ENCODE data around the gene PDLIM7.
A peak's percentile ranks its signal among the peaks of the same experiment; 100 is the strongest.

PDLIM7 gene

DNA sequence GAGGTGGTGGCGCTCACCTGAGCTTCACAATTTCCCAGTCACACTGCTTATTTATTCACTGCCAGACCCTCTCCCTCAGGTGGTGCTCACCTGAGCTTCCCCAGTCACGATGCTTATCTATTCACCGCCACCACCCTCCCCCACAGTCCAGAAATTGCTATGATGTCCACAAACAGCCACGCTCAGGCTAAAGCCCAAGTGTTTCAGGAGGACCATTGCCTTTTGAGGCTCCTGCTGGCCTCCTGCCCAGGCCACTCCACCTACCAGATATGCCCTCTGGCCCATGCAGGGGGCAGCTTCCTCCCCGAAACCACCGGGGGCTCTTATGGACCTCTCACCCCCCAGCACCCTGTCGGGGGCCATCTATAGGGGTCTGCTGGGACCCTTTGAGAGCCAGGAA, 4.6 kb downstream of the PDLIM7 start:
- H3K56ac ChIP-seq (ENCODE audit: low read length), result peak overlapping the region; percentile 50
- H3K4me2 ChIP-seq (ENCODE audit: low read length), result no peak overlapping the region
- H3K4me3 ChIP-seq (ENCODE audit: low read length), result no peak overlapping the region
- peaks cover 2% of the 10 kb centered on the region for H3K79me2 ChIP-seq (ENCODE audit: control insufficient read depth, insufficient read depth, low read length)
- H3K18ac ChIP-seq (ENCODE audit: low read length), result no peak overlapping the region
- no peak overlapping the region for H3K23ac ChIP-seq (ENCODE audit: low read length)
- H4K5ac ChIP-seq (ENCODE audit: low read length), result no peak overlapping the region
- no peak overlapping the region for H3K27ac ChIP-seq (ENCODE audit: low read depth, low read length)
- H2BK5ac ChIP-seq (ENCODE audit: low read length), result no peak overlapping the region
- DNase-seq, result no peak
- no peak overlapping the region for H3K4ac ChIP-seq (ENCODE audit: low read depth, low read length)
- H2BK15ac ChIP-seq (replicated peaks; ENCODE audit: low read depth), result no peak overlapping the region
- H3K79me1 ChIP-seq (ENCODE audit: low read length), result peaks cover 7% of the 10 kb centered on the region
- WGBS (ENCODE audit: extremely low coverage, insufficient coverage, low lambda C conversion rate), result no CpG with 5 or more reads among the region's 7 CpGs
- peaks cover 11% of the 10 kb centered on the region for H3K36me3 ChIP-seq (ENCODE audit: control insufficient read depth, insufficient read depth, low read length)
- H4K8ac ChIP-seq (ENCODE audit: low read depth, low read length), result no peak overlapping the region
- no peak overlapping the region for H2BK120ac ChIP-seq (ENCODE audit: low read depth, low read length)
- H3K9ac ChIP-seq (ENCODE audit: low read length), result peak overlapping the region; percentile 10
- peaks cover 11% of the 10 kb centered on the region for H3K4me1 ChIP-seq (ENCODE audit: control insufficient read depth, low read depth, low read length)
- H3K27me3 ChIP-seq (ENCODE audit: insufficient read depth, low read length, poor library complexity), result no peaks in the 10 kb centered on the region
- H2AK5ac ChIP-seq (ENCODE audit: low read length), result no peak overlapping the region

DNA sequence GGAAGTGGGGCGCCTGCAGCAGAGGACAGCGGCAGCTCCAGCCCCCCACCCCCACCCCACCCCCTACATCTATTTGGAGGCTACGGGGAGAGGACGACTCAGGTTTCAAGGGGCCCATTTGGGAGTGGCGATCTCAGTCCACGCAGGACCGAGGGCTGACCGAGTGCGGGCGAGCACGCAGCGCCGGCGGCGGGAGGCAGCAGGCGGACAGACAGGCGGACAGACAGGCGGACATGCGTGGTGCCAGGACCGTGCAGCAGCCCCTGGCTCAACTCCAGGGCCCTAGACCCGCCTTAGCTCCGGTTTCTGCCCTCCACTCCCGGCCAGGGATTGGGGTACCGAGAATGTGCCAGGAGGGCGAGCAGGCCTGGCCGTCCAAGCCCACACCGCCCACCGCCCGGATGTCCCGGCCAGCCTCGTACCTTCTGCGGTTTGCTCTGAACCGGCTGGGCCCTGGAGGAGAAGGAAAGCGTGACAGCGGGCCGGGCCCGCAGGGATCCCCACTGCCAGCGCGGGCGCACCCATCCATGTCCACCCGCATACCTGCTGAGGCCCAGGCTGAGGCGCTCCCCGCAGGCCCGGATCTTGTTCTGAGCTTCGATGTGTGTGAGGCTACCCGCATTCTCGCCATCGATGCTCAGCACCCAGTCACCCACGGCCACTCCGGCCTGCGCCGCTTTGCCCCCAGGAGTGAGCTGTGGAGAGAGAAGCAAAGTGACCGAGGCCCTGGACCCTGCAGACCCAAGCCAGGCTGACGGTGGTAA, 5.2 kb downstream of the PDLIM7 start:
- Histone ChIP-seq H3K36me3 (ENCODE audit: control insufficient read depth, insufficient read depth, low read length) (peaks cover 17% of the 10 kb centered on the region), H3K23ac (ENCODE audit: low read length) (no peak overlapping the region), H3K4ac (ENCODE audit: low read depth, low read length) (no peak overlapping the region), H2BK5ac (ENCODE audit: low read length) (no peak overlapping the region), H3K79me1 (ENCODE audit: low read length) (peaks cover 7% of the 10 kb centered on the region), H3K4me3 (ENCODE audit: low read length) (no peak overlapping the region), H3K18ac (ENCODE audit: low read length) (no peak overlapping the region), H3K27me3 (ENCODE audit: insufficient read depth, low read length, poor library complexity) (no peaks in the 10 kb centered on the region), H3K79me2 (ENCODE audit: control insufficient read depth, insufficient read depth, low read length) (peaks cover 2% of the 10 kb centered on the region), H2AK5ac (ENCODE audit: low read length) (no peak overlapping the region), H4K5ac (ENCODE audit: low read length) (no peak overlapping the region), H3K27ac (ENCODE audit: low read depth, low read length) (no peak overlapping the region), H3K4me1 (ENCODE audit: control insufficient read depth, low read depth, low read length) (peaks cover 11% of the 10 kb centered on the region), H3K56ac (ENCODE audit: low read length) (peak overlapping the region; percentile 69), H2BK120ac (ENCODE audit: low read depth, low read length) (no peak overlapping the region), H3K4me2 (ENCODE audit: low read length) (no peak overlapping the region), H4K8ac (ENCODE audit: low read depth, low read length) (no peak overlapping the region), H3K9ac (ENCODE audit: low read length) (no peak overlapping the region), H2BK15ac (replicated peaks; ENCODE audit: low read depth) (no peak overlapping the region)
- DNase-seq, result no peak
- no CpG with 5 or more reads among the region's 54 CpGs for whole genome bisulfite sequencing (ENCODE audit: extremely low coverage, insufficient coverage, low lambda C conversion rate)

DNA sequence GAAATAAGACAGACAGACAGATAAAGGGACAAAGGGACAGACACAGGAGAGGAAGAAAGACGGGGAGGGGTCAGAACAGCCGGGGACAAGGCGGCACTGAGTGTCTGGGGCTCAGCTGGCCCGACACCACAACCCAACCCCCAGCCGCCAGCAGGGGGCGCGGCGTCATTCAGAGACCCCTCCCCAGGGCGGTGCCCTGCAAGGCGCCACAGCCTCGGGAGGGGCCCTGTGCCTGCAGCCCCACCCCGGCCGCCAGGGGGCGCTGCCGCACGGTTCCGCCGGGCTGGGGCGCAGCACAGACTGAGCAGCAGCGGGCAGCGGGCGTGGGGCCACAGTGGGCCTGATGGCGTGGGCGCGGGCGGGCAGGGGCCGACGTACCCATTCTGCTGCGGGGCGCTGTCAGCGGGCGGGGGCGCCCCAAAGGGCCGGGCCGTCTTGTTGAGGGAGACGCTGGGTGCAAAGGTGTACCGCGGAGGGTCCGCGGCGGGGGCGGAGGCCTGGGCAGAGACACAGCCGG, 5.9 kb downstream of the PDLIM7 start:
- H2BK15ac ChIP-seq (replicated peaks; ENCODE audit: low read depth), result no peak overlapping the region
- H3K36me3 ChIP-seq (ENCODE audit: control insufficient read depth, insufficient read depth, low read length), result peaks cover 18% of the 10 kb centered on the region
- H3K79me1 ChIP-seq (ENCODE audit: low read length), result peaks cover 7% of the 10 kb centered on the region
- H2AK5ac ChIP-seq (ENCODE audit: low read length), result no peak overlapping the region
- H2BK5ac ChIP-seq (ENCODE audit: low read length), result no peak overlapping the region
- H4K5ac ChIP-seq (ENCODE audit: low read length), result no peak overlapping the region
- peak overlapping the region; percentile 76 for H3K56ac ChIP-seq (ENCODE audit: low read length)
- no peak overlapping the region for H3K4ac ChIP-seq (ENCODE audit: low read depth, low read length)
- no peak overlapping the region for H3K4me3 ChIP-seq (ENCODE audit: low read length)
- H3K4me1 ChIP-seq (ENCODE audit: control insufficient read depth, low read depth, low read length), result peaks cover 11% of the 10 kb centered on the region
- peaks cover 2% of the 10 kb centered on the region for H3K79me2 ChIP-seq (ENCODE audit: control insufficient read depth, insufficient read depth, low read length)
- no peak overlapping the region for H2BK120ac ChIP-seq (ENCODE audit: low read depth, low read length)
- H3K4me2 ChIP-seq (ENCODE audit: low read length), result no peak overlapping the region
- H3K9ac ChIP-seq (ENCODE audit: low read length), result peak overlapping the region; percentile 31
- no peak overlapping the region for H4K8ac ChIP-seq (ENCODE audit: low read depth, low read length)
- no CpG with 5 or more reads among the region's 43 CpGs for WGBS (ENCODE audit: extremely low coverage, insufficient coverage, low lambda C conversion rate)
- peak overlapping the region; percentile 2 for H3K27ac ChIP-seq (ENCODE audit: low read depth, low read length)
- H3K18ac ChIP-seq (ENCODE audit: low read length), result no peak overlapping the region
- H3K23ac ChIP-seq (ENCODE audit: low read length), result no peak overlapping the region
- no peaks in the 10 kb centered on the region for H3K27me3 ChIP-seq (ENCODE audit: insufficient read depth, low read length, poor library complexity)
- DNase-seq, result peak; percentile 91

DNA sequence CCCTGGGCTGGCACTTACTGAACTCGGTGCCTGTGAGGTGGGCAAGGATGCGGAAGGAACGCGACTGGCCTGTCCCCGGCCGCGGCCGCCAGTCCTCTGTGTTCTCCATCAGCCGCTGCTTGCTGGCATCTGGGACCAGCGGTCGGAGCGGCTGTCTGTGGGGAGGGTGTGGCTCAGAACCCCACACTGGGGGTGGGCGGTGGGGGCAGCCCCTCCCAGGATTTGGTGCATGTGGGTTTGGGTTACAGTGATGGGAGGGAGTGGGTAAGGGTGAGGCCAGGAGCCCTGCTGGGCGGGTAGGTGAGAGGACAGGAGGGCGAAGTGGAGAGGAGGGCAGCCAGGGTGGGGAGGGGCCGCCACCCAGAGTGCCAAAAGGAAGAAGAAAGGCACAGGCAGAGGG, 6.4 kb downstream of the PDLIM7 start:
- no peak for DNase-seq
- H3K36me3 ChIP-seq (ENCODE audit: control insufficient read depth, insufficient read depth, low read length), result peaks cover 20% of the 10 kb centered on the region
- no peak overlapping the region for H4K8ac ChIP-seq (ENCODE audit: low read depth, low read length)
- H2AK5ac ChIP-seq (ENCODE audit: low read length), result no peak overlapping the region
- no peak overlapping the region for H4K5ac ChIP-seq (ENCODE audit: low read length)
- no peak overlapping the region for H2BK5ac ChIP-seq (ENCODE audit: low read length)
- H3K79me1 ChIP-seq (ENCODE audit: low read length), result peaks cover 7% of the 10 kb centered on the region
- H3K23ac ChIP-seq (ENCODE audit: low read length), result no peak overlapping the region
- H3K4me2 ChIP-seq (ENCODE audit: low read length), result no peak overlapping the region
- WGBS (ENCODE audit: extremely low coverage, insufficient coverage, low lambda C conversion rate), result no CpG with 5 or more reads among the region's 16 CpGs
- no peak overlapping the region for H2BK15ac ChIP-seq (replicated peaks; ENCODE audit: low read depth)
- H3K18ac ChIP-seq (ENCODE audit: low read length), result no peak overlapping the region
- H3K79me2 ChIP-seq (ENCODE audit: control insufficient read depth, insufficient read depth, low read length), result no peaks in the 10 kb centered on the region
- H3K9ac ChIP-seq (ENCODE audit: low read length), result peak overlapping the region; percentile 31
- peak overlapping the region; percentile 76 for H3K56ac ChIP-seq (ENCODE audit: low read length)
- H3K4me3 ChIP-seq (ENCODE audit: low read length), result no peak overlapping the region
- H3K27ac ChIP-seq (ENCODE audit: low read depth, low read length), result peak overlapping the region; percentile 2
- H2BK120ac ChIP-seq (ENCODE audit: low read depth, low read length), result no peak overlapping the region
- H3K4me1 ChIP-seq (ENCODE audit: control insufficient read depth, low read depth, low read length), result peaks cover 11% of the 10 kb centered on the region
- no peaks in the 10 kb centered on the region for H3K27me3 ChIP-seq (ENCODE audit: insufficient read depth, low read length, poor library complexity)
- no peak overlapping the region for H3K4ac ChIP-seq (ENCODE audit: low read depth, low read length)

DNA sequence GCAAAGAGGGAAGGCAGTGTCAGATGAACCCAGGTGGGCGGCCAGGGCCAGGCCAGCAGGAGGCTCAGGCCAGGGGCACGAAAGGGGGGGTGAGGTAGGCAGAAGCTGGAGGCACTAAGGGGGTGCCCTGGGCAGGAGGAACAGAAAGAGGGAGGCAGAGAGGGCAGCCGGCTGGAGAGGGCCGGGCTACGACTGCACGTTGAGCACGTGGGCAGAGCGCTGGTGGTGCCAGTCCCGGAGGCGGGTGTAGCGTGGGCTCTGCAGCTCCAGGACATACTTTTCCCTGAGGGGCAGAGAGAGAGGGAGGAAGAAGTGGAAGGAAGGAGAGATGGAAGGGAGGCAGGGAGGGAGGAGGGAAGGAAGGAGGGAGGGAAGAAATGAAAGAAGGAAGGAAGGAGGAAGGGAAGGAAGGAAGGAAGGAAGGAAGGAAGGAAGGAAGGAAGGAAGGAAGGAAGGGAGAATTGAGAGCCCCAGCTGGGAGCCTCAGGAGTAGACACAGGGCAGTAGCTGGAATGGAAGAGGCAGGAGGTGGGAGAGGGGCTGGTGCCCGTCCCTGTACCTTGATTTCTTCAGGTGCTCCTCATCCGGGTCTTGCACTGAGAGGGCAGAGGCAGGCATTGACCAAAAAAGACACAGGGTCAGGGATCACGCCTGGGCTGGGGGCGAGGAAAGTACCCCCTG, 7.0 kb downstream of the PDLIM7 start:
- H2BK120ac ChIP-seq (ENCODE audit: low read depth, low read length), result no peak overlapping the region
- H3K4me2 ChIP-seq (ENCODE audit: low read length), result no peak overlapping the region
- peaks cover 7% of the 10 kb centered on the region for H3K4me1 ChIP-seq (ENCODE audit: control insufficient read depth, low read depth, low read length)
- no peak overlapping the region for H3K27ac ChIP-seq (ENCODE audit: low read depth, low read length)
- peaks cover 7% of the 10 kb centered on the region for H3K79me1 ChIP-seq (ENCODE audit: low read length)
- H3K4ac ChIP-seq (ENCODE audit: low read depth, low read length), result no peak overlapping the region
- H3K27me3 ChIP-seq (ENCODE audit: insufficient read depth, low read length, poor library complexity), result no peaks in the 10 kb centered on the region
- H3K4me3 ChIP-seq (ENCODE audit: low read length), result no peak overlapping the region
- no peak overlapping the region for H2BK5ac ChIP-seq (ENCODE audit: low read length)
- no peaks in the 10 kb centered on the region for H3K79me2 ChIP-seq (ENCODE audit: control insufficient read depth, insufficient read depth, low read length)
- peaks cover 20% of the 10 kb centered on the region for H3K36me3 ChIP-seq (ENCODE audit: control insufficient read depth, insufficient read depth, low read length)
- WGBS (ENCODE audit: extremely low coverage, insufficient coverage, low lambda C conversion rate), result no CpG with 5 or more reads among the region's 15 CpGs
- DNase-seq, result no peak
- H3K9ac ChIP-seq (ENCODE audit: low read length), result no peak overlapping the region
- no peak overlapping the region for H2AK5ac ChIP-seq (ENCODE audit: low read length)
- H3K56ac ChIP-seq (ENCODE audit: low read length), result peak overlapping the region; percentile 76
- no peak overlapping the region for H3K18ac ChIP-seq (ENCODE audit: low read length)
- no peak overlapping the region for H4K8ac ChIP-seq (ENCODE audit: low read depth, low read length)
- H3K23ac ChIP-seq (ENCODE audit: low read length), result no peak overlapping the region
- no peak overlapping the region for H2BK15ac ChIP-seq (replicated peaks; ENCODE audit: low read depth)
- no peak overlapping the region for H4K5ac ChIP-seq (ENCODE audit: low read length)
